CD4-positive, alpha-beta T cell treated with Interleukin-2 at 100 ng/mL for 4 hours (primary cell): Measurements from ENCODE around the gene CDH13.

ENCODE experiments used
- DNase-seq: peaks from one replicate; pipeline ENCODE4 v3.0.0-alpha.2; 2020; ENCODE audit warnings: low spot score

Gene CDH13

GRCh38 chr16:83307594-83307992 lies 680.8 kb downstream of the CDH13 start:
- DNase-seq: no peak

GRCh38 chr16:83308414-83308813 lies 681.6 kb downstream of the CDH13 start:
- DNase-seq: no peak

- no peak for DNase-seq
Observed at GRCh38 chr16:83310816-83311215, 684.0 kb downstream of the CDH13 start.

- DNase-seq: no peak
Observed at GRCh38 chr16:83312015-83312717, 685.4 kb downstream of the CDH13 start.

- DNase-seq: no peak
Observed at GRCh38 chr16:83312718-83313245, 686.0 kb downstream of the CDH13 start.

- no peak for DNase-seq
Observed at GRCh38 chr16:83315271-83315670, 688.5 kb downstream of the CDH13 start.

- no peak for DNase-seq
Observed at GRCh38 chr16:83316458-83316857, 689.7 kb downstream of the CDH13 start.

- DNase-seq: no peak
Observed at GRCh38 chr16:83318390-83318789, 691.6 kb downstream of the CDH13 start.

GRCh38 chr16:83328936-83329335 lies 702.2 kb downstream of the CDH13 start:
- no peak for DNase-seq

- no peak for DNase-seq
Observed at GRCh38 chr16:83329441-83329840, 702.7 kb downstream of the CDH13 start.

GRCh38 chr16:83330251-83330650 lies 703.5 kb downstream of the CDH13 start:
- no peak for DNase-seq

GRCh38 chr16:83335076-83335475 lies 708.3 kb downstream of the CDH13 start:
- no peak for DNase-seq

- DNase-seq: no peak
Observed at GRCh38 chr16:83336603-83337002, 709.8 kb downstream of the CDH13 start.

- DNase-seq: no peak
Observed at GRCh38 chr16:83338138-83338537, 711.4 kb downstream of the CDH13 start.

GRCh38 chr16:83338941-83339340 lies 712.2 kb downstream of the CDH13 start:
- DNase-seq: no peak

GRCh38 chr16:83343935-83344366 lies 717.2 kb downstream of the CDH13 start:
- no peak for DNase-seq

- no peak for DNase-seq
Observed at GRCh38 chr16:83345846-83346640, 719.3 kb downstream of the CDH13 start.

- no peak for DNase-seq
Observed at GRCh38 chr16:83348991-83349390, 722.2 kb downstream of the CDH13 start.

- DNase-seq: no peak
Observed at GRCh38 chr16:83350481-83350880, 723.7 kb downstream of the CDH13 start.

- DNase-seq: no peak
Observed at GRCh38 chr16:83351846-83352245, 725.1 kb downstream of the CDH13 start.

GRCh38 chr16:83353241-83353640 lies 726.5 kb downstream of the CDH13 start:
- DNase-seq: no peak

GRCh38 chr16:83354015-83354414 lies 727.2 kb downstream of the CDH13 start:
- no peak for DNase-seq

GRCh38 chr16:83355570-83356218 lies 728.9 kb downstream of the CDH13 start:
- DNase-seq: no peak
